Omental fat pad (tissue), 4 donors: ENCODE measurements around the gene ZNF853. TPM values are rescaled to one million over a fixed set of nuclear protein-coding genes. Genes with fewer than 3 reads are reported as not detected.

ENCODE experiments used
- ATAC-seq: fragments of 150-250 bp; one replicate; pipeline ENCODE4 v1.9.1; 2016; ENCODE audit warnings: mild to moderate bottlenecking, moderate library complexity; ENCODE audit not compliant: low FRiP score
- DNase-seq: peaks from one replicate; pipeline ENCODE4 v3.0.0-alpha.2; 2019; ENCODE audit warnings: low spot score
- total RNA-seq, 4 donors: library from RNA; depleted of rRNA; stranded (reverse); fragments of >200 nt; gene quantifications; one replicate each; pipeline ENCODE4 v1.1.0, GENCODE V29; 2016
- TF ChIP-seq, protein P1 (sequence below), 3 donors: fragments of 450-650 bp; IDR thresholded peaks; one replicate each; pipeline ENCODE4 v1.5.1; 2016 to 2017; ENCODE audit warnings: antibody characterized with exemption in 3 of 3, mild to moderate bottlenecking in 3 of 3, moderate library complexity in 2 of 3

Gene ZNF853
- total RNA-seq, 4 donors from 2014 or later, result 4.1 to 5.6 (median 4.7) TPM

DNA sequence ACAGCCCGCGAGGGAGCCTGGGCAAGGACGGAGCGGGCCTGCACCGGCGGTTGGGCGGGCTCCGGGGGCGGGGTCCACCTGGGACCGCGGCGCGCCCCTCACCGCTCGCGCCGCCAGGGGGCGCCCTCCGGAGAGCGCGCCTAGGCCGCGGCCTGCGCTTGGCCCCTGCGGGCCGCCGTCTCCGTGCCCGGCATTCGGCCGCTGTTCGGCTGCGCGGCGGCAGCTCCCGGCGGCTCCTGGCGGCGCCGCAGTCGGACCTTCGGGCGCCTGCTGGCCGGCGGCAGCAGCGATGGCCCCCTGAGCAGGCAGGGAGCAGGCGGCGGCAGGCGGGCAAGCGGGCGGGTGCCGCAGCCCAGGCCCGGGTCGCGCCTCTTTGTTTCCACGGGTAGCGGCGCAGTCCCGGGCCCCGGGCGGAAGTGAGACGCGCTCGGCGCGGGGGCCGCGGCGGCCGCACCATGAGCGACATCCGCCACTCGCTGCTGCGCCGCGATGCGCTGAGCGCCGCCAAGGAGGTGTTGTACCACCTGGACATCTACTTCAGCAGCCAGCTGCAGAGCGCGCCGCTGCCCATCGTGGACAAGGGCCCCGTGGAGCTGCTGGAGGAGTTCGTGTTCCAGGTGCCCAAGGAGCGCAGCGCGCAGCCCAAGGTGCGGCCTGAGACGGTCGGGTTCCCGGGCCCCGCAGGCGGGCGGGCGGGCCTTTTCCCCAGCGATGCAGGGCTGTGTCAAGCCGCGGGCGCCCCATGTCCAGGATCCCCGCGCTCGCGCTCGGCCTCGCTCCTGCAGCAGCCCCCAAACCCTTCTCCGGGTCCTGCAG, 25.4 kb upstream of the ZNF853 start, which contains the start of gene INTS15:
Gene INTS15, plus strand, starts transcription at position 193 of the 816 bp plus-strand sequence. Its CDS starts 263 bp downstream, at position 456.
- ATAC-seq (peak; percentile 98), DNase-seq (peak; percentile 27)
- TF ChIP-seq, protein P1, sequence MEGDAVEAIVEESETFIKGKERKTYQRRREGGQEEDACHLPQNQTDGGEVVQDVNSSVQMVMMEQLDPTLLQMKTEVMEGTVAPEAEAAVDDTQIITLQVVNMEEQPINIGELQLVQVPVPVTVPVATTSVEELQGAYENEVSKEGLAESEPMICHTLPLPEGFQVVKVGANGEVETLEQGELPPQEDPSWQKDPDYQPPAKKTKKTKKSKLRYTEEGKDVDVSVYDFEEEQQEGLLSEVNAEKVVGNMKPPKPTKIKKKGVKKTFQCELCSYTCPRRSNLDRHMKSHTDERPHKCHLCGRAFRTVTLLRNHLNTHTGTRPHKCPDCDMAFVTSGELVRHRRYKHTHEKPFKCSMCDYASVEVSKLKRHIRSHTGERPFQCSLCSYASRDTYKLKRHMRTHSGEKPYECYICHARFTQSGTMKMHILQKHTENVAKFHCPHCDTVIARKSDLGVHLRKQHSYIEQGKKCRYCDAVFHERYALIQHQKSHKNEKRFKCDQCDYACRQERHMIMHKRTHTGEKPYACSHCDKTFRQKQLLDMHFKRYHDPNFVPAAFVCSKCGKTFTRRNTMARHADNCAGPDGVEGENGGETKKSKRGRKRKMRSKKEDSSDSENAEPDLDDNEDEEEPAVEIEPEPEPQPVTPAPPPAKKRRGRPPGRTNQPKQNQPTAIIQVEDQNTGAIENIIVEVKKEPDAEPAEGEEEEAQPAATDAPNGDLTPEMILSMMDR (IDR thresholded peaks at IDR 0.05), result peak in 2 of 3 donors; percentile 67 to 92

- DNase-seq, result no peak
- ATAC-seq, result no peak
- TF ChIP-seq, protein P1 (IDR thresholded peaks at IDR 0.05), result no peak
Measured at GRCh38 chr7:6590645-6591110, 24.7 kb upstream of the ZNF853 start.

GRCh38 chr7:6600093-6600492, 15.3 kb upstream of the ZNF853 start:
- DNase-seq (no peak), ATAC-seq (no peak)
- TF ChIP-seq, protein P1 (IDR thresholded peaks at IDR 0.05), result no peak

DNA sequence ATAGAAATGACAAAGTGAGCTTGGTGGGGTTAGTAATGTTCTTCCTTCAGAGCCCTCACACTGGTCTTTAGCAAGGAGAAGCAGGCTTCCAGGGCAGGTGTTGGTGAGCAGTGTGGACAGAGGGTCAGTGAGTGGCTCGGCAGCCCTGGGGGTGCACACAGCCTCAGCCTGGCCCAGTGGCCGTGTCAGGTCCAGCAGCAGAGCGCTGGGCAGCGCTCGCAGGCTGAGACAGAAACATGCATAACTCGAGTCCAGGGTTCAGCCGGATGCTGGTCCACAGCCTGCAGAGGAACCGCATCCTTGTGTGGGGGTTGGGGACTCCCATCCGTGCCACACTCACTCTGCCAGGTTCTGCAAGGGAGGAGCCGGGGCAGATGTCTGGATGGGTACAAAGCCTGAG, 11.0 kb upstream of the ZNF853 start:
- DNase-seq, result no peak
- no peak for ATAC-seq
- TF ChIP-seq, protein P1 (IDR thresholded peaks at IDR 0.05), result no peak

DNA sequence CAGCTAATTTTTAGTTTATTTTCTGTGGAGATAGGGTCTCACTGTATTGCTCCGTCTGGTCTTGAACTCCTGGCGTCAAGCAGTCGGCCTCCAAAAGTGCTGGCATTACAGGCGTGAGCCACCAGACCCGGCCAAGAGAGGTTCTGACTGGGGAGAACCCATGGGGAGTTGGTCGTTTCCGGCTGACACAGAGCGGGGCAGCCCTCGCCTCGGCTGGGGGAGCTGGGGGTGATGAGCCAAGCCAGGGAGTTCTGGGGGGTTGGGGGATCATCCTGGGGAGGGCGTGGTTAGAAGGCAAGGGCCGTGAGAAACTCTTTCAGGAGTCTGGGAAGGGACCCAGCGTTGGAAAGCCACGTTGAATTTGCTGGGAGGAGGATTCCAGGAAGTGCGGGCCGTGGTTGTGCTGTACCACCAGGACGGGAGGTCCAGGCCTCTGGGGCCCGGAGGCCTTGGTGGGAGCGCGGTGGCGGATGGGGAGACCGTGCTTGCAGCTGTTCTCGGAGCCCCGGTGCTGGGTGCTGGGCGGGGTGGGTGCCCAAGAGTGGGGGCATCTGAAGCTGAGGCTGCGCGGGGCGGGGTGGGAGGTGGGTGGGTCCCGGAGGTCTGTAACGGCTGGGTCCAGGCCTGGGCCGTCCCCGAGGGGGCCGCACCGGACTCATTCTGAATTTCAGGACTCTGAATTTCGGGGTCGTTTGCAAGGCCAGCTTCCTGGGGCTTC, 8.4 kb upstream of the ZNF853 start:
- no peak for ATAC-seq
- no peak for DNase-seq
- TF ChIP-seq, protein P1 (IDR thresholded peaks at IDR 0.05), result no peak

DNA sequence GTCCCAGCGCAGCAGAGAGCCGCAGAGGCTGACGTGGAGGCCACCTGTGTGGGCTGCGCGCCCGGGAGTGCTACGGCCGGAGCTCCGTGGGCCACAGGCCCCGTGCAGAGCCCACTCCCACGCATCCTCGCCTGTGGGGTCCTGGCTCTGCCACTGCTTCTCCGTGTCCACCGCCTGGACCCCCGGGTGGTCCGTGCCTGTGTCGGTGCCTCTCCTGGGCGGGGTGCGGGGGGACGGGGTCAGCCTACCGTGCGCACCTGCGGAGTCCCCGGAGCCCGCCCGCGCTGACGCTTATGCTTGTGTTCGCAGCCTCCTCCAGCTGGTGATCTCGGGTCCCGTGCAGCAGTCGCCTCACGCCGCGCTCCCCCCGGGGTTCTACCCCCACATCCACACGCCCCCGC, 7.8 kb upstream of the ZNF853 start:
- TF ChIP-seq, protein P1 (IDR thresholded peaks at IDR 0.05), result no peak
- ATAC-seq, result no peak
- no peak for DNase-seq
